Measurements from ENCODE around the gene DNM1.

DNA sequence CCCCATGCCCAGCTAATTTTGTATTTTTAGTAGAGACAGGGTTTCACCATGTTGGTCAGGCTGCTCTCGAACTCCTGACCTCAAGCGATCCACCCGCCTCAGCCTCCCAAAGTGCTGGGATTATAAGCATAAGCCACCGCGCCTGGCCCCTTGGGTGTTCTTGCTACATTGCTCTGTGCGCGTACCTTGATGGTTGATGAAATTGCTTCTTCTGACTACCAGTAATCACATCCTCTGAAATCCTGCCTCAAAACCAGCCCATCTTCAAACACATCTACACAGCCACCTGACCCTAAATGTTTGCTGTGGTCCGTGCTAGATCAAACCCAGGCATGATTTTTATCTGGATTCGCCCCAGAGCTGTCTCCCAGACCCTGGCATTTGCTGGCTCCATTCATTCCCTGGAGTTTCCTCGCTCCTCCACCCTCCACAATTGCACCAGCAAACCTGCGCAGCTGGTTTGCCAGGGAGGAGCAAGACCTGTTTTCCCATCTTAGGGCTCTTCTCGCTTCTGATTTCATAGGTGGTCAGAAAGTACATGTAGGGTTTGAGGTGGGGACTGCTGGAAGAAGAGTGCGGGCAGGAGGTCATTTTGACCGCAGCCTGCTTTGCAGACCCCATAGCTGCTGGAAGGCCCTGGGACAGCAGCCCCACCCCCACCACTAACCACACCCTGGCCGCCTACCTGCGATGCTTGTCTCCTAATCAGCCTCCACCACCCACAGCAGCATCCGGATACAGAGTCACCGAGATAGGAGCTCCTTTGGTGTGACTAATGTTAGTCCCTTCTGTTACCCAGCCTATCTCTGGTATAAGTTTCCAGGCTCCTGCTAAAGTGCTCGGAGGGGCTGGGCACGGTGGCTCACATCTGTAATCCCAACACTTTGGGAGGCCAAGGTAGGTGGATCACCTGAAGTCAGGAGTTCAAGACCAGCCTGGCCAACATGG is 95.6 kb downstream of the DNM1 start:
- no peak for TF ChIP-seq CTCF (IDR thresholded peaks at IDR 0.05; ENCODE audit: borderline replicate concordance, extremely low read depth, low read length, poor library complexity, severe bottlenecking)
- TF ChIP-seq EZH2 (IDR thresholded peaks at IDR 0.05; ENCODE audit: borderline replicate concordance, low read depth, low read length, severe bottlenecking) = no peak

Data from DND-41 (cell line).